Prostate gland (tissue), 2 donors: ENCODE data around the gene INMT. TPM values are rescaled to one million over a fixed set of nuclear protein-coding genes. Genes with fewer than 3 reads are reported as not detected.
"Not testable (repeated sequence)": the region's sequence is repeated elsewhere in the genome, so short reads cannot be mapped to it uniquely, and the experiment has no call there.

Experiments
- DNase-seq: peaks from one replicate; pipeline ENCODE4 v3.0.0-alpha.2; 2019; ENCODE audit warnings: low spot score
- H3K27ac ChIP-seq, 2 donors: fragments of 200-600 bp; sonication (generic); 2 replicates each; pipeline ENCODE4 v1.5.1; 2017 to 2019
- H3K27me3 ChIP-seq: fragments of 200-600 bp; sonication (generic); replicated peaks from 2 replicates; pipeline ENCODE4 v1.5.1; 2019; ENCODE audit not compliant: insufficient read depth
- H3K36me3 ChIP-seq, 2 donors: fragments of 200-600 bp; sonication (generic); 1 replicate in 1 of 2; 2 replicates in 1 of 2; pipeline versions ENCODE4 v1.5.1 to v1.8.1; 2017 to 2019
- H3K4me1 ChIP-seq: fragments of 200-600 bp; sonication (generic); replicated peaks from 2 replicates; pipeline ENCODE4 v1.5.1; 2019
- H3K4me3 ChIP-seq, 2 donors: fragments of 200-600 bp; sonication (generic); 2 replicates each; pipeline ENCODE4 v1.5.1; 2017 to 2019
- H3K9me3 ChIP-seq: fragments of 200-600 bp; sonication (generic); 2 replicates; pipeline ENCODE4 v1.5.1; 2017
- POLR2A ChIP-seq: fragments of 450-650 bp; IDR thresholded peaks from one replicate; pipeline ENCODE4 v1.6.1; 2016; ENCODE audit warnings: antibody characterized with exemption, mild to moderate bottlenecking
- POLR2AphosphoS5 ChIP-seq: sonication (generic); formaldehyde crosslinking; IDR thresholded peaks from one replicate; pipeline ENCODE4 v1.6.1; 2017; ENCODE audit warnings: antibody characterized with exemption
- WGBS: methylation state at CpG from one replicate; pipeline ENCODE4 v1.1.5; 2018; 5-methylcytosine and 5-hydroxymethylcytosine counted together
- intact Hi-C: fragments of 100-400 bp; cut with DNase I; formaldehyde crosslinking; loops from one replicate; pipeline ENCODE4 v1.14.2; 2022
- total RNA-seq, 2 donors: library from RNA; depleted of rRNA; stranded (reverse); fragments of >200 nt; gene quantifications; one replicate each; pipeline ENCODE4 v1.1.0, GENCODE V29; 2016
- TF ChIP-seq, protein P1 (sequence below), 4 experiments: fragments of 200-600 bp in 2 of 4; fragments of 450-650 bp in 2 of 4; sonication (generic) in 2 of 4; IDR thresholded peaks; 1 replicate in 3 of 4; 2 replicates in 1 of 4; pipeline ENCODE4 v1.5.1; 2016 to 2019; ENCODE audit warnings: antibody characterized with exemption in 4 of 4, mild to moderate bottlenecking in 2 of 4, moderate library complexity in 2 of 4

INMT gene
- total RNA-seq, 2 donors from 2014 or later: 41.4 to 132 TPM

DNA sequence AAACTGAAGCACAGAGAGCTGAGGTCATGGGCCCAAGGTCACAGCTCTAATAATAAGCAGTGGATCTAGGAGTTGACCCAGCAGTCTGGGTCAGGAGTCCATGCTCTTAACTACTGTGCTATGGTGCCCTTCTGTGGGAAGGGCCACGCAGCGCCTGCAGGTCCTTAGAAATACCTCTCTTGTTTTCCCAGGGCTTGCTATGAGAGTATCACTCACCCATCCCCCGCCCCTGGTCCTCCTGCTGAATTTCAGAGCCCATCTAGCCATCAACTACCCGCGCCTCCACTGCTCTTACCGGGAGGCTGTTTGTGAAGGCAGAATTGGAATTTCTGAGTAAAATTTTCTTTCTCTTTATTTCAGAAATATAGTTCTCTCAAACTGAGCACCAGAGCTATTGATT lies 42.4 kb upstream of the INMT start:
- no peaks in the 10 kb centered on the region for H3K9me3 ChIP-seq
- DNase-seq: no peak
- 77% methylated on average over 6 of the region's 6 CpGs for WGBS
- no peaks in the 10 kb centered on the region for H3K27me3 ChIP-seq
- H3K36me3 ChIP-seq: no peaks in the 10 kb centered on the region
- no peak overlapping the region for H3K4me3 ChIP-seq
- TF ChIP-seq, protein P1, sequence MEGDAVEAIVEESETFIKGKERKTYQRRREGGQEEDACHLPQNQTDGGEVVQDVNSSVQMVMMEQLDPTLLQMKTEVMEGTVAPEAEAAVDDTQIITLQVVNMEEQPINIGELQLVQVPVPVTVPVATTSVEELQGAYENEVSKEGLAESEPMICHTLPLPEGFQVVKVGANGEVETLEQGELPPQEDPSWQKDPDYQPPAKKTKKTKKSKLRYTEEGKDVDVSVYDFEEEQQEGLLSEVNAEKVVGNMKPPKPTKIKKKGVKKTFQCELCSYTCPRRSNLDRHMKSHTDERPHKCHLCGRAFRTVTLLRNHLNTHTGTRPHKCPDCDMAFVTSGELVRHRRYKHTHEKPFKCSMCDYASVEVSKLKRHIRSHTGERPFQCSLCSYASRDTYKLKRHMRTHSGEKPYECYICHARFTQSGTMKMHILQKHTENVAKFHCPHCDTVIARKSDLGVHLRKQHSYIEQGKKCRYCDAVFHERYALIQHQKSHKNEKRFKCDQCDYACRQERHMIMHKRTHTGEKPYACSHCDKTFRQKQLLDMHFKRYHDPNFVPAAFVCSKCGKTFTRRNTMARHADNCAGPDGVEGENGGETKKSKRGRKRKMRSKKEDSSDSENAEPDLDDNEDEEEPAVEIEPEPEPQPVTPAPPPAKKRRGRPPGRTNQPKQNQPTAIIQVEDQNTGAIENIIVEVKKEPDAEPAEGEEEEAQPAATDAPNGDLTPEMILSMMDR (IDR thresholded peaks at IDR 0.05): no peak
- no peak for TF ChIP-seq POLR2A
- TF ChIP-seq POLR2AphosphoS5: no peak
- H3K27ac ChIP-seq: no peak overlapping the region
- intact Hi-C loops: no loop called here
- H3K4me1 ChIP-seq: no peaks in the 10 kb centered on the region

DNA sequence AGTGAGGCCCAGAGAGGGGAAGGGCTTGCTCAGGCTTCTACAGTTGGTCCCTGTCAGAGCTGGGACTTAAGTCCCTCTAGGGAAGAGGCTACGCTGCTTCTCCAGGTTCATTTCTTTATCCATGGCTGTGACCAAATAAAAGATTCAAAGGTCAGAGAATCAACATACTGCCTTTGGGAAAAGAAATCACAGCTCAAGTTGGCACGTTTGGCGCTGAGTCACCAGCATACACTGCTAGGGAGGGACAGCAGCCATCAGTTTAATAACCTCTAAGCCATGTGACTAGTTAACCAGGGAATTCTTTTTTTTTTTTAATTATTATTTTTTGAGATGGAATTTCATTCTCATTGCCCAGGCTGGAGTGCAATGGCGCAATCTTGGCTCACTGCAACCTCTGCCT lies 41.3 kb upstream of the INMT start:
- intact Hi-C loops: no loop called here
- no peaks in the 10 kb centered on the region for H3K4me1 ChIP-seq
- WGBS: 87% methylated on average over 4 of the region's 4 CpGs
- TF ChIP-seq POLR2A (no peak), POLR2AphosphoS5 (no peak)
- TF ChIP-seq, protein P1 (IDR thresholded peaks at IDR 0.05): no peak
- H3K36me3 ChIP-seq: no peaks in the 10 kb centered on the region
- no peak overlapping the region for H3K27ac ChIP-seq
- no peaks in the 10 kb centered on the region for H3K27me3 ChIP-seq
- no peaks in the 10 kb centered on the region for H3K9me3 ChIP-seq
- DNase-seq: no peak
- H3K4me3 ChIP-seq: no peak overlapping the region

DNA sequence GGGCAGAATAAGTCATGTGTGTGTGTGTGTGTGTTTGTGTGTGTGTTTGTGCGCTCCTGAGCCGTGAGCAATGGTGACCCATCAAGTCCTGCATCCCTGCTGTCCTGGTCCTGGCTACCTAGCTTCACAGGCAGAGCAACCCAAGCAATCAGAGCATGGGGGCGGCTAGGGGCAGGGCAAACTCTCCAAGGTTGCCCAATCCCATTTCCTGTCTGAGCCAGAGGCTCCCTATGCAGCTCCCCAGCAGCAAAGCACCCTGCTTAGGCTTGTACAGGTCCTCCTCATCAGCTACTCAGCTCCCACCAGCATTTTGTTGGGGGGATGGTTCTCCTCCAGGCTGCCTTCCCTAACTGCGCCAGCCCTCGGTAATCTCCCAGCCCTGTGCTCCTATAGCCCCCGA lies 38.5 kb upstream of the INMT start:
- intact Hi-C loops: no loop called here
- whole genome bisulfite sequencing: 85% methylated on average over 6 of the region's 6 CpGs
- no peaks in the 10 kb centered on the region for H3K36me3 ChIP-seq
- H3K27ac ChIP-seq: no peak overlapping the region
- no peaks in the 10 kb centered on the region for H3K27me3 ChIP-seq
- no peaks in the 10 kb centered on the region for H3K9me3 ChIP-seq
- DNase-seq: no peak
- H3K4me1 ChIP-seq: no peaks in the 10 kb centered on the region
- TF ChIP-seq, protein P1 (IDR thresholded peaks at IDR 0.05): no peak
- TF ChIP-seq POLR2A (no peak), POLR2AphosphoS5 (no peak)
- H3K4me3 ChIP-seq: no peak overlapping the region

DNA sequence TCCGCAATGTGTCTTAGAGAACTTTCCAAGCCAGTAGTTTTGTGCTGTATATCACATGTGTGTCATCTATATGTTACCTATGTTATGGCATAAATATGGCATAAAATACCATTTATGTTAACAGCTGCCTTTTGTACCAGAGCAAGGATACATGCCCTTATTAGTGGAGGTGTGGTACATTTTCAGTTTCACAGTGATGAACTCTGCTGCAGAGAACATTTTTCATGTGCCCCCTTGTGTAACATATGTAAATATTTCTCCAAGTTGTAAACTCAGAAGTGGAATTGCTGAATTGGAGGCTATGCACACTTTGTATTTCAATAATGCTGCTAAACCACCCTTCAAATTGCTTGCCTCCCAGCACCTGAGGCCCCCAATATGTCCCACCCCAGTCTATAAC lies 37.8 kb upstream of the INMT start:
- TF ChIP-seq POLR2AphosphoS5 (no peak), POLR2A (no peak)
- TF ChIP-seq, protein P1 (IDR thresholded peaks at IDR 0.05): no peak
- intact Hi-C loops: no loop called here
- H3K4me1 ChIP-seq: no peaks in the 10 kb centered on the region
- no peak overlapping the region for H3K4me3 ChIP-seq
- no peak for DNase-seq
- no peak overlapping the region for H3K27ac ChIP-seq
- no peaks in the 10 kb centered on the region for H3K9me3 ChIP-seq
- H3K27me3 ChIP-seq: no peaks in the 10 kb centered on the region
- WGBS: 97% methylated on average over 1 of the region's 1 CpG
- no peaks in the 10 kb centered on the region for H3K36me3 ChIP-seq

DNA sequence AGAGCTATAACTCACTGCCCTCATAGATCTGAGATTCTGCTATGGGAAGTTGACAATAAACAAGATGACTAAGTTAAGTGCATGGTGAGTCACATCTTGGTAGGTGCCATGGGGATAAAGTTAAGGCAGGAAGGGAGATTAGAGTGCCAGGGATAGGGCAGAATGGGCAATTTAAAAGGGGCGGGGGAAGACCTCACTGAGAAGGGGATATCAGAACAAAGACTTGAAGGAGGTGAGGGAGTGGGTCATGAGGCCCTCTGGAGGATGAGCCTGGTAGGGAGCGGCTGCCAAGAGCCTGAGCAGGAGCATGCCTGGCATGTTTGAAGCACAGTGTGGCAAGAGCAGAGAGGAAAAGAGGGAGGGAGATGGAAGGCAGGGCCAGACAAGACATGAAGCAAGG lies 34.8 kb upstream of the INMT start:
- 69% methylated on average over 2 of the region's 2 CpGs for WGBS
- TF ChIP-seq POLR2AphosphoS5 (no peak), POLR2A (no peak)
- TF ChIP-seq, protein P1 (IDR thresholded peaks at IDR 0.05): no peak
- H3K9me3 ChIP-seq: no peaks in the 10 kb centered on the region
- intact Hi-C loops: no loop called here
- no peak overlapping the region for H3K27ac ChIP-seq
- DNase-seq: no peak
- no peak overlapping the region for H3K4me3 ChIP-seq
- H3K4me1 ChIP-seq: no peaks in the 10 kb centered on the region
- no peaks in the 10 kb centered on the region for H3K36me3 ChIP-seq
- no peaks in the 10 kb centered on the region for H3K27me3 ChIP-seq

DNA sequence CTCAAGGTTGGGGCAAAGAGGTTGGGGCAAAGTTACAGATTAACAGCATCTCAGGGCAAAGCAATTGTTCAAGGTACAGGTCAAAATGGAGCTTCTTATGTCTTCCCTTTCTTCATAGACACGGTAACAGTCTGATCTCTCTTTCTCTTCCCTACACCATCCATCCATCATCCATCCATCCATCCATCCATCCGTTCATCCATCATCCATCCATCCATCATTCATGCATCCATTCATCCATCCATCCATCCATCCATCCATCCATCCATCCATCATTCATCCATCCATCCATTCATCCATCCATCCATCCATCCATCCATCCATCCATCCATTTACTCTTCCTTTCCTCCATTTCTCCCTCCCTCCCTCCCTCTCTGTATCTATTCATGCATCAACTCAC lies 32.5 kb upstream of the INMT start:
- H3K27me3 ChIP-seq, intact Hi-C loops, H3K4me3 ChIP-seq, H3K36me3 ChIP-seq, DNase-seq, H3K4me1 ChIP-seq, H3K9me3 ChIP-seq, H3K27ac ChIP-seq: not testable (repeated sequence)
- WGBS: 94% methylated on average over 2 of the region's 2 CpGs
